ENCODE results near the gene GPBP1L1. TPM values are rescaled to one million over a fixed set of nuclear protein-coding genes. Genes with fewer than 3 reads are reported as not detected.

The GPBP1L1 gene
- total and polyA plus RNA-seq, 9 of the 15 experiments (the other 6 are each of a cell fraction or from before 2014, with no cell fraction given): 86.0 to 216 (median 138) TPM

DNA sequence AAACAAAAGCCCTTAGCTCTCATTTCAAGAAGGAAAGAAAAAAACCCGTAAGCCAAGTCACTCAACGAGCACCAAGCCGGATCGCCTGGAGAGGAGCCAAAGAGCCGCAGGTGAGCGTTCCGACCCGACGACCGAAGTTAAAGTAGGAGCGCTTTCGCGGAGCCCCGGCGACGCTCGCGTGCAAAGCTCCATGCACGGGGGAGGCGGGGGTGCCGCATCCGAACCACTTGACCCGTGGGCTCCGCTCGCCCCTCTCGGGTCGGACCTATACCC is 382 bp downstream of the GPBP1L1 start (continued):
- TF ChIP-seq PRMT5 (CRISPR knock-in tag; IDR thresholded peaks at IDR 0.05) (no peak), CHD7 (IDR thresholded peaks at IDR 0.05; ENCODE audit: low read depth, low read length) (no peak), HEY1 (CRISPR knock-in tag; IDR thresholded peaks at IDR 0.05; ENCODE audit: borderline replicate concordance) (no peak), ZNF41 (CRISPR knock-in tag; conservative IDR thresholded peaks at IDR 0.05) (no peak), TEAD4 (IDR thresholded peaks at IDR 0.05; ENCODE audit: low read length) (no peak), TEAD4 (CRISPR knock-in tag; IDR thresholded peaks at IDR 0.05; ENCODE audit: borderline replicate concordance) (no peak), NFE2L1 (tag; IDR thresholded peaks at IDR 0.05; ENCODE audit: borderline replicate concordance, low read depth) (no peak), NCOA4 (IDR thresholded peaks at IDR 0.05; ENCODE audit: partially characterized antibody) (no peak), FOXK2 (conservative IDR thresholded peaks at IDR 0.05 in 1 of 2, IDR thresholded peaks at IDR 0.05 in 1 of 2; ENCODE audit: low read depth in 2 of 2) (no peak), RBM14 (IDR thresholded peaks at IDR 0.05; ENCODE audit: borderline replicate concordance, insufficient read depth, low read depth, low read length) (no peak), GTF3C2 (IDR thresholded peaks at IDR 0.05; ENCODE audit: borderline replicate concordance, extremely low read depth, insufficient read length) (no peak), NONO (IDR thresholded peaks at IDR 0.05; ENCODE audit: low read depth in 2 of 2, low read length in 1 of 2) (no peak)

All from K562 (cell line).